Activated T-helper 1 cell treated with anti-CD3 and anti-CD28 coated beads, Interleukin-12 subunit alpha, Interleukin-12 subunit beta, Interleukin-2, Interleukin-4 antibody, amounts not matched to agents 30 ng/mL and 10 ng/mL and 1 ng/mL, durations not matched to agents 14 hours and 24 hours and 36 hours (primary cell): ENCODE measurements around the gene DYRK3. TPM values are rescaled to one million over a fixed set of nuclear protein-coding genes. Genes with fewer than 3 reads are reported as not detected.
"Not testable (repeated sequence)": the region's sequence is repeated elsewhere in the genome, so short reads cannot be mapped to it uniquely, and the experiment has no call there.

Experiments
- DNase-seq: peaks from one replicate; pipeline ENCODE4 v3.0.0; 2021; ENCODE audit warnings: low spot score
- H3K27ac Mint-ChIP-seq: one replicate; pipeline ENCODE4 v1.8.0; 2021; ENCODE audit warnings: mild to moderate bottlenecking, mixed read lengths
- H3K27me3 Mint-ChIP-seq: one replicate; pipeline ENCODE4 v1.8.0; 2022; ENCODE audit warnings: mild to moderate bottlenecking, moderate library complexity, mixed read lengths; ENCODE audit not compliant: insufficient read depth
- H3K36me3 Mint-ChIP-seq: one replicate; pipeline ENCODE4 v1.8.0; 2021; ENCODE audit warnings: low read depth, mixed read lengths
- H3K4me1 Mint-ChIP-seq: one replicate; pipeline ENCODE4 v1.8.0; 2021; ENCODE audit warnings: low read depth, mixed read lengths
- H3K4me3 Mint-ChIP-seq: one replicate; pipeline ENCODE4 v1.8.0; 2021; ENCODE audit warnings: mild to moderate bottlenecking, moderate library complexity, mixed read lengths
- H3K9me3 Mint-ChIP-seq: one replicate; pipeline ENCODE4 v1.8.0; 2021; ENCODE audit warnings: mixed read lengths
- intact Hi-C: fragments of 100-400 bp; cut with micrococcal nuclease; formaldehyde crosslinking; loops from one replicate; pipeline ENCODE4 v1.15.1; 2024
- total RNA-seq: library from RNA; stranded (reverse); gene quantifications from 2 replicates; pipeline ENCODE4 v1.2.3, GENCODE V29; 2022

The DYRK3 gene
- total RNA-seq, 1 donor from 2014 or later, result 22.1 TPM

DNA sequence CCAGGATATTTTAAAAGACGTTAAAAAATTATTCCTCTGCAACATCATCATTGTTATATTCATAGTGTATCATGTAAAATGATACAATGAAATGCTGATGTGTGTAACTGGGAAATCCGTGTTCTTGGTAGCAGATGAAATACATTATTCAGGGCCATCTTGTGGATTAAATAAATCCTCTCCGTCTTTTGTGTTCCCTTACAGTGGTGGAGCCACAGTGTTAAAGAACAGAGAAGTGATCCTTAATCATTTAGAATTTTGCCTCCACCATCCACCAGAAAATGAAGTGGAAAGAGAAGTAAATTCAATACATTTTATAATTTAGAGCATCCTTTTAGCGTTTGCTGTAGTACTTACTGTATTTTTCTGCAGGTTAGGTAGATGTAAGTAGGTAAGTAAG is 1.3 kb downstream of the DYRK3 start:
- peaks cover 7% of the 10 kb centered on the region for H3K27me3 Mint-ChIP-seq
- intact Hi-C loops, result loop anchor here (1.0 to 10.0 kb wide), 2 partner anchors 16 to 418 kb away; partner anchors contain the start of genes PFKFB2 and YOD1
- H3K36me3 Mint-ChIP-seq, result peaks cover 10% of the 10 kb centered on the region
- peaks cover 38% of the 10 kb centered on the region for H3K4me1 Mint-ChIP-seq
- H3K27ac Mint-ChIP-seq, result no peak overlapping the region
- peak overlapping the region; percentile 89 for H3K4me3 Mint-ChIP-seq
- DNase-seq, result no peak
- H3K9me3 Mint-ChIP-seq, result no peaks in the 10 kb centered on the region

DNA sequence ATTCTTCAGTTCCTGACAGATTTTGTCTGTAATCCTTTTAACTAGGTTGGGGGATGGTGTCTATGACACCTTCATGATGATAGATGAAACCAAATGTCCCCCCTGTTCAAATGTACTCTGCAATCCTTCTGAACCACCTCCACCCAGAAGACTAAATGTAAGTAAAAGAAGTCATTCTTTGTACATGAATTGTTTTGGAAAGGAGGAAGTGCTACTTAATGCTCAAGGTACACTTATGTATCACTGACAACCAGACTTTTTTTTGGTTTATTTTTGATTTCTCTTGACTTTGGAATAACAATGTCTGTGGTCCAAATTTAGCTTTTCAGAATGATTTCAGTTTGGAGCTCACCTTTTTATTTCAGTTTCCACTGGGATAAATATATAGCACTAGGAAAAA is 2.3 kb downstream of the DYRK3 start:
- H3K27me3 Mint-ChIP-seq, result peaks cover under 1% of the 10 kb centered on the region
- H3K4me3 Mint-ChIP-seq, result peak overlapping the region; percentile 89
- intact Hi-C loops, result loop anchor here (1.0 to 10.0 kb wide), 2 partner anchors 15 to 417 kb away; partner anchors contain the start of genes PFKFB2 and YOD1
- peak overlapping the region; percentile 15 for H3K27ac Mint-ChIP-seq
- no peak for DNase-seq
- no peaks in the 10 kb centered on the region for H3K9me3 Mint-ChIP-seq
- peaks cover 38% of the 10 kb centered on the region for H3K4me1 Mint-ChIP-seq
- H3K36me3 Mint-ChIP-seq, result peaks cover 14% of the 10 kb centered on the region

DNA sequence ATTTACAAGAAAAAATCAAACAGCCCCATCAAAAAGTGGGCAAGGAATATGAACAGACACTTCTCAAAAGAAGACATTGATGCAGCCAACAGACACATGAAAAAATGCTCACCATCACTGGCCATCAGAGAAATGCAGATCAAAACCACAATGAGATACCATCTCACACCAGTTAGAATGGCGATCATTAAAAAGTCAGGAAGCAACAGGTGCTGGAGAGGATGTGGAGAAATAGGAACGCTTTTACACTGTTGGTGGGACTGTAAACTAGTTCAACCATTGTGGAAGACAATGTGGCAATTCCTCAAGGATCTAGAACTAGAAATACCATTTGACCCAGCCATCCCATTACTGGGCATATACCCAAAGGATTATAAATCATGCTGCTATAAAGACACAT is 6.7 kb downstream of the DYRK3 start:
- H3K27me3 Mint-ChIP-seq, intact Hi-C loops, H3K27ac Mint-ChIP-seq, H3K4me3 Mint-ChIP-seq, H3K9me3 Mint-ChIP-seq, DNase-seq: not testable (repeated sequence)
- Mint-ChIP-seq H3K4me1 (peaks cover 17% of the 10 kb centered on the region), H3K36me3 (peaks cover 20% of the 10 kb centered on the region)

DNA sequence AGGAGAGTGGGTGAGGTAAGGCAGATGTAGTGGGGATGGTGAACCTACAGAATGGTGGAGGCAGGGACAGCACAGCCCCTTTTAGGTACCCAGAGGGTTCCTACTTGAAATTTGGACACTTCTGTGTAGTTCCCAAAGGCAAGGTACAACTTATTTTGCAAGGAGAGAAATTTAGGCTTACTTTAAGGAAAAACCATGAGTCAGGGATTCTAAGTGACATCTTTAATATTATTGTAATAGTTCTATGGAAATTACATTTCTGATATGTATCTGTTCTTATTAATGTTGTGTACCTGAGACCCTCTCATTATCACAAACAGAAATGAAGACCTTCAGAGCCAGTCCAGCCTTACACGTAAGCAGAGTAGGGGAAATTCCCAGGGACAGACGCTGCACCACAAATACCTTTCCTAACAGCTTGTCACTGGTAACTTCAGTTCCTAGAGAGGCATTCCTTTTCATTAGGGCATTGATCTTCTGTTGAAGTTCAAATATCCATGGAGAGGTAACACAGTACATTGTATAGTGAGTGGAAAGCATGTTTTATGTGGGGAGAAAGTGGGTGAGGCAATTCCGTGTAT is 7.9 kb downstream of the DYRK3 start:
- intact Hi-C loops, result no loop called here
- peaks cover 9% of the 10 kb centered on the region for H3K4me1 Mint-ChIP-seq
- no peaks in the 10 kb centered on the region for H3K9me3 Mint-ChIP-seq
- H3K27me3 Mint-ChIP-seq, result no peaks in the 10 kb centered on the region
- no peak for DNase-seq
- H3K4me3 Mint-ChIP-seq, result no peak overlapping the region
- H3K36me3 Mint-ChIP-seq, result peaks cover 21% of the 10 kb centered on the region
- H3K27ac Mint-ChIP-seq, result no peak overlapping the region

DNA sequence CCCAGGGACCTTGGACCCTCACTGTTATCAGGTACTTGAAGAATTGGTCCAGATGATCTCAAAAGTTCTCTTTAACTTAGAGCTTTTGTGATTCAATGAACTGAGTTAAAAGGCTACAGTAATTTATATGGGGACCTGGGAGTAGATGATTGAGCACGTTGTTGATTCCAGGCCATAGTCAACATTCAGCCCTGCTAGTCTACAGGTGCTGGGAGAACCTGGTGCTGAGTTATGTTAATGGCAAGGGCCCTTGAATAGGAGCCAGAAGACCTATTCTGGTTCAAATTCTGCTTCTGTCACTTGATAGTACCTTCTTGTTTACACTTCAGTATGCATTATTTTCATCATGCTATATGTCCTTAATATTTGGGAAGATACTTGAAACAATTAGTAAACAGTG is 11.2 kb downstream of the DYRK3 start:
- Mint-ChIP-seq H3K27ac (no peak overlapping the region), H3K27me3 (no peaks in the 10 kb centered on the region), H3K4me3 (no peak overlapping the region), H3K36me3 (peaks cover 34% of the 10 kb centered on the region), H3K4me1 (peaks cover 9% of the 10 kb centered on the region), H3K9me3 (no peaks in the 10 kb centered on the region)
- intact Hi-C loops, result no loop called here
- no peak for DNase-seq

DNA sequence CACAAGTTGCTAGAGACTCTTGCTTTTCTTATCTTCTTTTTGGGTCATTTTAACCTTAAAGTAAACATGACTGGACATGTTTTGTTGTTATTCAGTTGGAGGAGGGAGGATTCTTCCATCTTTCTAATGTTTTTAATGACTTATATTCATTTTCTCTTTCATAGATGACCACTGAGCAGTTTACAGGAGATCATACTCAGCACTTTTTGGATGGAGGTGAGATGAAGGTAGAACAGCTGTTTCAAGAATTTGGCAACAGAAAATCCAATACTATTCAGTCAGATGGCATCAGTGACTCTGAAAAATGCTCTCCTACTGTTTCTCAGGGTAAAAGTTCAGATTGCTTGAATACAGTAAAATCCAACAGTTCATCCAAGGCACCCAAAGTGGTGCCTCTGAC is 11.9 kb downstream of the DYRK3 start:
- H3K9me3 Mint-ChIP-seq, result no peaks in the 10 kb centered on the region
- H3K4me3 Mint-ChIP-seq, result no peak overlapping the region
- no peaks in the 10 kb centered on the region for H3K27me3 Mint-ChIP-seq
- intact Hi-C loops, result no loop called here
- peaks cover 9% of the 10 kb centered on the region for H3K4me1 Mint-ChIP-seq
- no peak for DNase-seq
- H3K36me3 Mint-ChIP-seq, result peaks cover 39% of the 10 kb centered on the region
- H3K27ac Mint-ChIP-seq, result no peak overlapping the region

DNA sequence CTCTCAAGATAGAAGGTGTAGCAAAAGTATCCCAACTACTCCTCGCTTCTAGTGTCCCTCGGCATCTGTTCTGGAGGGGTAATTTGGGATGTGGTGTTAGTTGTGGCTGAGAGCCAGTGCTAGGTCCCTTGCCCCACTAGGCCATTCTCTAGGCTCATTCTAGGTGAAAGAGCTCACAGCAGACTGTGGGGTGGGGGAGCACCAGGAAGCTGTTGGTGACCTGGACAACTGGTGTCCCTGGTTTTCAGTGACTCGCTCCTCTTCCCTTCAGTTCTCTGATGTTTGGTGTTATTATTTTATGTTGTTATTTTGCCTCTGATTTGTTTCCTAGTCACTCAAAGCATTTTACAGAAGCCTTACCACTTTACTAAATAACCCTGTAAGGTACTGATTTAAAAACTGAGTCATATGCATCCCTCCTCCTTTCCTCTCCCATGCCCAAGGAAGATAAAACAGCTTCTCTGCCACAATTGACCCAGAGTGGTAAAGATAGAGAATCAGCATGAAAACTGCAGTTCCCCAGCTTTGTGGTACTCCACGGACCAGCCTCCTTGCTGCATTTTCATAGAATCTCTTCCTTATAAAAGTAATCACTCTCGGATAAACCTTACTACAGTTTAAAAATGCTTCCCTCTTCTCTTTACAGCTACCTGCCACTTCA is 14.1 kb downstream of the DYRK3 start:
- no peaks in the 10 kb centered on the region for H3K27me3 Mint-ChIP-seq
- H3K9me3 Mint-ChIP-seq, result no peaks in the 10 kb centered on the region

DNA sequence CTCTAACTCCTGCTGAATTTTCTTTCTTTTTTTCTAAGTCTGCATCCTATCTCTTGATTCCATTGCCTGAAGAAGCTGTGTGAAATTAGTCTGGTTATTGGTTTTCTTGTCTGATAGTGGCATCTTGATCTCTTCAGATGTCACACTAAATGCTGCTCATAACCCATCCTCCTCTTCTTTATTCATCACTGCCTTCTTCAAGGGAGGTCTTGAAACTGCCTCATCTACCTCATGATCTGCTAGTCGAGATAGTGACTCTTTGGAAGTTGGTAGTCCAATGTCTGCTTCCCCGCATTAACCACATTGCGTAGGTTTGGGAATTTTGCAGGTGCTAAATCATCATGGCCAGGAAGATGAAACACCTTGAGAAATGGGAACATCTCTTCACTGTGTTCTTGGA is 15.7 kb downstream of the DYRK3 start:
- Mint-ChIP-seq H3K27me3 (no peaks in the 10 kb centered on the region), H3K36me3 (peaks cover 39% of the 10 kb centered on the region), H3K4me3 (no peak overlapping the region), H3K4me1 (peaks cover 4% of the 10 kb centered on the region), H3K9me3 (no peaks in the 10 kb centered on the region), H3K27ac (no peak overlapping the region)
- DNase-seq, result no peak
- intact Hi-C loops, result no loop called here

More for the DNA sequence above, 14.1 kb downstream of the DYRK3 start:
- Mint-ChIP-seq H3K27ac (no peak overlapping the region), H3K4me1 (peaks cover 4% of the 10 kb centered on the region), H3K4me3 (no peak overlapping the region), H3K36me3 (peaks cover 39% of the 10 kb centered on the region)
- intact Hi-C loops, result no loop called here
- DNase-seq, result no peak

DNA sequence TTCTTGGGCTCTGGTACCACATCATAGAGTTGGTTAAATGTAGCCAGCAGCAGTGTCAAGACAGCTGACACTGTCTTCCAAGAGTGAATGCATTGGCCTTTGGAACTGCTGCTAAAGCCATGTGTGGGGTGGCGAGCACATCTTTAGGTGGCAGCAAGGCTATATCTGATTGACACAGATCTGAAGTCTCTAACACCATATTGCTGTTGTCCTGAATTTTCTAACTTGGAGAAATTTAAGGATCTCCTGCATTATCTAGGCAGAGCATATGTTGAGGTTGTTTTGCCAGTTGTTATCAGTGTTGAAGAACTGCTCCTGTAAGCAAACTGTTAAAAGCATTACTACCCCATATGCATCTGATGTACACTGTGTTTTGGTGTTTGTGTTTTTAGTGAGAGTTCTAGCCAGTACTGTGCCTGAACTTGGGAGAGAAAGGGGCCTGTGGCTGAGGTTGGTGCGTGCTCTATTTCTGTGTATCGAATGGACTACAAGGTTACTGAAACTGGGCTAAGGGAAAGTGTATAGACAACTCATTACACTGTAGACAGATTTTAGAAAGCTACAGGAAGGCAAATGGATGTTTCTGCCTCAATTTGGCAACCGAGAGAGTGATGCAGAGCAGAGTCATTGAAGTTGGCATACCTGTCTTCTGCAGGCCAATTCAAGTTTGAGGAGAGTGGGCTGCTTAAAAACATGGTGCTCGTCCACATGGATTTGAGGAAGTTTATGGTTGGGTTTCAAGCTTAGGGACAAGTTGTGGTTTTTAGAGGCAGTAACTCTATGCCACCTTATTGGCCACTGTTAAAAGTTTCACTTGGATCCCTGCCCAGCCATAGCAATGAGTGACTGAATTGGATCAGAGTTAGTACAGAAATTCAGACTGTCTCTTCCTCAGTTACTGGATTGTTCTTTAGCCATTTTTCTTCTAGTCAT is 16.9 kb downstream of the DYRK3 start:
- Mint-ChIP-seq H3K27me3 (no peaks in the 10 kb centered on the region), H3K9me3 (no peaks in the 10 kb centered on the region), H3K36me3 (peaks cover 34% of the 10 kb centered on the region), H3K4me3 (no peak overlapping the region), H3K27ac (no peak overlapping the region), H3K4me1 (peaks cover 4% of the 10 kb centered on the region)
- no peak for DNase-seq
- intact Hi-C loops, result loop anchor here (1.0 kb wide), 1 partner anchor 15 kb away; no protein-coding TSS in a partner anchor

DNA sequence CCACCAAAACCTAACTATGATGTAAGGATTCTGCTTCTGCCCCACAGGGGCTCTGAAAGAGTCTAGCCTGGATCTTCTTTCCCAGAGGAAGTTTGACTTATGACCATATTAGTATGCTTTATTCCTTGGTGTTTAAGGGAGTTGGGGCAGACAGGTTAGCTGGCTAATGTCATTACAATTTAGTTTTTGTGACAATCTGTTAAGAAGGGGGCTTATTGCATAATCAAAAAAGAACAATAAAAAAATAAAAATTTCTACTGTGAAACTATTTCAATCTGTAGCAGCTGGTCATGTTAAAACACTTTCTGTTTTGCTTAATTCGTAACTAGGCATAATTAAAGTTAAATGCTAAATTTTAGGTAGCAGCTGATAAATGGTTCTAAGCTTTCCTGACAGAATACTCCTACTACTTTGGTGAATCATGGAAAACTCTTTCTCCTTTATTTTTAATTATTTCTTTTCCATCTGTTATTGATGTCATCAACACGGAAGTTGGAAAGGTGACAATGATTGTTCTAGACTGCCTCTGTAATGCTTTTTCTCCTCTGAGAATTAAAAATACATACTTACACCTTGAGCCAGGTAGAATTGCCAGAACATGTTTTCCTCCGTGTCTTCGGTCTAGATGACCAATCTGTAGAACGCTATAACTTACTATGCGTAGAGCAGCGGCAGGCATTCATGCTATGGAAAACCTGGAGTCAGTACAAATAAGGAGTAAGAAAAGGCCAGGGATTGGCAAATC is 18.6 kb downstream of the DYRK3 start:
- Mint-ChIP-seq H3K4me1 (peaks cover 14% of the 10 kb centered on the region), H3K27ac (no peak overlapping the region), H3K9me3 (no peaks in the 10 kb centered on the region), H3K36me3 (peaks cover 29% of the 10 kb centered on the region), H3K27me3 (no peaks in the 10 kb centered on the region), H3K4me3 (no peak overlapping the region)
- intact Hi-C loops, result no loop called here
- DNase-seq, result no peak

DNA sequence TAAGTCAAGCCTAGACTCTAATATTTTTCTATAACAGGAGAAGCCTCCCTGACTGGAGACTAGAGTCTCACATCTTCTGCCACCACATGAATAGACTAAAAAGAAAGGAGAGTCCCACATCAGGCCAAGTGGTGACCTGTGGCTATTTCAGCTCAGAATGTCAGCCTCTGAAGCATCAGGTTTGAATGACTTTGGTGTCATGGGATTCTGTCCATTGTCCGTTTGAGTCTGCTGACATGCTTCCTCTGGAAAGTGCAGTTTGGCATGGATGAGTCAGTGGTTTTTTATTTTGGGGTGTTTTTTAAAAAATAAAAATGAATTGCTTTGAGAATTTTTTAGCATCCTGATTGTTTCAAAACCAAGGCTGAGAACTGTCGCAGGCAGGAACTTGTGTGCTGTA is 19.5 kb downstream of the DYRK3 start:
- DNase-seq, result no peak
- intact Hi-C loops, result no loop called here
- peaks cover 14% of the 10 kb centered on the region for H3K4me1 Mint-ChIP-seq
- no peaks in the 10 kb centered on the region for H3K27me3 Mint-ChIP-seq
- peaks cover 23% of the 10 kb centered on the region for H3K36me3 Mint-ChIP-seq
- H3K9me3 Mint-ChIP-seq, result no peaks in the 10 kb centered on the region
- H3K27ac Mint-ChIP-seq, result no peak overlapping the region
- H3K4me3 Mint-ChIP-seq, result no peak overlapping the region

DNA sequence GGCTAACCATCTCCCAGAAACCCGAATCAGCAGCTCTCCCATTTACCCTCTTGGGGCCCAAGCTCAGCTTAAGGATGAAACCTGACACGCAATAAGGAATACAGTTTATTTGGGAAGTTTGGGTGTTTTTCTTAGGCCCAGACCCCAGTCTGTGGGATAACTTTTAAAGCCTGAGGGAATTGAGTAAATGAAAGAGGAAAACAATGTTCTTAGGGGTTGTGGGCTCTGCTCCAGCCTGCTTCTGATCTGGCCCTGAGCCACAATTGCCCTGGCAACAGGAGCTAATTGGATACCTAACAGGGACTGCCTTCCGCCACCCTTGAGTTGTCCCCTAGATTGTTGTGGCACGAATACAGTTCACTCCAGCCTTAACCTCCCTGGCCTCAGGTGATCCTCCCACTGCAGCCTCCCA is 20.1 kb downstream of the DYRK3 start:
- Mint-ChIP-seq H3K4me3 (no peak overlapping the region), H3K36me3 (peaks cover 18% of the 10 kb centered on the region), H3K27ac (no peak overlapping the region), H3K9me3 (no peaks in the 10 kb centered on the region), H3K27me3 (no peaks in the 10 kb centered on the region), H3K4me1 (peaks cover 14% of the 10 kb centered on the region)
- no peak for DNase-seq
- intact Hi-C loops, result no loop called here
